Peyer's patch (tissue), 4 donors: ENCODE data around the gene SLC9B1.

Source experiments
- POLR2A ChIP-seq, 2 donors: fragments of 450-650 bp; IDR thresholded peaks; one replicate each; pipeline ENCODE4 v1.5.1; 2017; ENCODE audit warnings: antibody characterized with exemption in 2 of 2, mild to moderate bottlenecking in 2 of 2, moderate library complexity in 2 of 2
- TF ChIP-seq, protein P1 (sequence below), 6 experiments: fragments of 450-650 bp in 4 of 6; fragments of 200-600 bp in 2 of 6; sonication (generic) in 1 of 6; IDR thresholded peaks; one replicate each; pipeline ENCODE4 v1.5.1; 2017 to 2019; ENCODE audit warnings: antibody characterized with exemption in 6 of 6, mild to moderate bottlenecking in 3 of 6, moderate library complexity in 1 of 6

DNA sequence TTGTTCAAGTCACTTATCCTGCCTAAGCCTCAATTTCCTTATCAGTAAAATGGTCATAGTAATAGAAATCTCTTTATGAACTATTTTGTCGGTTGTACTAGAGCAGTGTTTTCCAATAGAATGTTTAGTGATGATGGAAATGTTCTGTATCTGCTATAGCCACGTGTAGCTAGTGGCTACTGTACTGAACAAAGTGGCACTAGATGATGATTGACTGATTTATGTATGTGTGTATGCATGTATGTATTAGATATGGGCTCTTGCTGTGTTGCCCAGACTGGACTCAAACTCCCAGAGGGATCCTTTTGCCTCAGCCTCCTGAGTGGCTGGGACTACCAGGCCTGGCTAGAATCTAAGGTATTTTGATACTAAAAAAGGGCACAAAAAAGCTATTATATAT is 24.7 kb upstream of the SLC9B1 start:
- TF ChIP-seq, protein P1, sequence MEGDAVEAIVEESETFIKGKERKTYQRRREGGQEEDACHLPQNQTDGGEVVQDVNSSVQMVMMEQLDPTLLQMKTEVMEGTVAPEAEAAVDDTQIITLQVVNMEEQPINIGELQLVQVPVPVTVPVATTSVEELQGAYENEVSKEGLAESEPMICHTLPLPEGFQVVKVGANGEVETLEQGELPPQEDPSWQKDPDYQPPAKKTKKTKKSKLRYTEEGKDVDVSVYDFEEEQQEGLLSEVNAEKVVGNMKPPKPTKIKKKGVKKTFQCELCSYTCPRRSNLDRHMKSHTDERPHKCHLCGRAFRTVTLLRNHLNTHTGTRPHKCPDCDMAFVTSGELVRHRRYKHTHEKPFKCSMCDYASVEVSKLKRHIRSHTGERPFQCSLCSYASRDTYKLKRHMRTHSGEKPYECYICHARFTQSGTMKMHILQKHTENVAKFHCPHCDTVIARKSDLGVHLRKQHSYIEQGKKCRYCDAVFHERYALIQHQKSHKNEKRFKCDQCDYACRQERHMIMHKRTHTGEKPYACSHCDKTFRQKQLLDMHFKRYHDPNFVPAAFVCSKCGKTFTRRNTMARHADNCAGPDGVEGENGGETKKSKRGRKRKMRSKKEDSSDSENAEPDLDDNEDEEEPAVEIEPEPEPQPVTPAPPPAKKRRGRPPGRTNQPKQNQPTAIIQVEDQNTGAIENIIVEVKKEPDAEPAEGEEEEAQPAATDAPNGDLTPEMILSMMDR (IDR thresholded peaks at IDR 0.05) = no peak
- TF ChIP-seq POLR2A (IDR thresholded peaks at IDR 0.05) = no peak
